VCaP (cell line): Measurements from ENCODE around the gene C5orf15.

ENCODE experiments used
- H3K27ac ChIP-seq: fragments of 450-650 bp; 2 replicates; pipeline ENCODE4 v1.5.1; 2017
- CTCF ChIP-seq: fragments of 450-650 bp; conservative IDR thresholded peaks from 2 replicates; pipeline ENCODE4 v1.5.1; 2017; ENCODE audit warnings: mild to moderate bottlenecking, moderate library complexity

The C5orf15 gene

GRCh38 chr5:133914434-133914833 is 54.0 kb downstream of the C5orf15 start:
- TF ChIP-seq CTCF = no peak
- no peak overlapping the region; the same call in 1 of the 2 replicates for H3K27ac ChIP-seq

GRCh38 chr5:133913413-133914155 is 54.8 kb downstream of the C5orf15 start:
- no peak for TF ChIP-seq CTCF
- no peak overlapping the region; the same call in 1 of the 2 replicates for H3K27ac ChIP-seq

- H3K27ac ChIP-seq = no peak overlapping the region
- no peak for TF ChIP-seq CTCF
Observed at GRCh38 chr5:133912951-133913350, 55.5 kb downstream of the C5orf15 start.

GRCh38 chr5:133910571-133910970 is 57.9 kb downstream of the C5orf15 start:
- no peak for TF ChIP-seq CTCF
- no peak overlapping the region for H3K27ac ChIP-seq

GRCh38 chr5:133909603-133910002 is 58.8 kb downstream of the C5orf15 start:
- no peak overlapping the region for H3K27ac ChIP-seq
- no peak for TF ChIP-seq CTCF

- TF ChIP-seq CTCF = no peak
- no peak overlapping the region for H3K27ac ChIP-seq
Observed at GRCh38 chr5:133907075-133907474, 61.4 kb downstream of the C5orf15 start.

GRCh38 chr5:133906303-133906702 is 62.1 kb downstream of the C5orf15 start:
- no peak for TF ChIP-seq CTCF
- H3K27ac ChIP-seq = no peak overlapping the region
